ENCODE results near the gene KIR3DL2.
"Not testable (repeated sequence)": the region's sequence is repeated elsewhere in the genome, so short reads cannot be mapped to it uniquely, and the experiment has no call there.

The KIR3DL2 gene

DNA sequence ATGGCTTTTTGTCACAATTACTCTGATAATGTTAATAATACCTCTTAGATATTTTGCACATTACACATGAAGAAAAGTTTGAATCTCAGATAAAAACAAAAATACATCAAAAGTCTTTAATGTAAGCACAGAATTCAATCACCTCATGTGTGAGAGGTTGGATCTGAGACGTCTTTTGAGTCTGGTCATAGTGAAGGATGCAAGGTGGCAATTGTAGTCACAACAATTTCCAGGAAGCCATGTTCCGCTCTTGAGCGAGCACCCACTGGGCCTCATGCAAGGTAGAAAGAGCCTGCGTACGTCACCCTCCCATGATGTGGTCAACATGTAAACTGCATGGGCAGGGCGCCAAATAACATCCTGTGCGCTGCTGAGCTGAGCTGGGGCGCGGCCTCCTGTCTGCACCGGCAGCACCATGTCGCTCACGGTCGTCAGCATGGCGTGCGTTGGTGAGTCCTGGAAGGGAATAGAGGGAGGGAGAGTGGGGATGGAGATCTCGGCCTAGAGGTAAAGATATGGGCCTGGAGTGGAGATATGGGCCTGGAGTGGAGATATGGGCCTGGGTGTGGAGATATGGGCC lies at the start of gene KIR3DL2:
KIR3DL2 (plus strand) TSS at position 383 of the 580 bp plus-strand sequence; CDS start at position 416, 33 bp downstream.
- not testable (repeated sequence) for H3K4me3 ChIP-seq (ENCODE audit: low read depth in 1 of 2, low read length in 2 of 2); H3K9me3 ChIP-seq (ENCODE audit: control insufficient read depth in 1 of 2, low read length in 2 of 2); H3K4me1 ChIP-seq (ENCODE audit: control insufficient read depth in 1 of 2, insufficient read depth in 2 of 2, low read length in 2 of 2); H3K27ac ChIP-seq (ENCODE audit: low read depth, low read length); H3K9ac ChIP-seq (ENCODE audit: low read depth in 1 of 2, low read length in 2 of 2); H3K36me3 ChIP-seq (ENCODE audit: control insufficient read depth in 1 of 2, insufficient read depth in 2 of 2, low read length in 2 of 2); H3K27me3 ChIP-seq (ENCODE audit: control insufficient read depth in 1 of 2, insufficient read depth in 2 of 2, low read length in 2 of 2)

DNA sequence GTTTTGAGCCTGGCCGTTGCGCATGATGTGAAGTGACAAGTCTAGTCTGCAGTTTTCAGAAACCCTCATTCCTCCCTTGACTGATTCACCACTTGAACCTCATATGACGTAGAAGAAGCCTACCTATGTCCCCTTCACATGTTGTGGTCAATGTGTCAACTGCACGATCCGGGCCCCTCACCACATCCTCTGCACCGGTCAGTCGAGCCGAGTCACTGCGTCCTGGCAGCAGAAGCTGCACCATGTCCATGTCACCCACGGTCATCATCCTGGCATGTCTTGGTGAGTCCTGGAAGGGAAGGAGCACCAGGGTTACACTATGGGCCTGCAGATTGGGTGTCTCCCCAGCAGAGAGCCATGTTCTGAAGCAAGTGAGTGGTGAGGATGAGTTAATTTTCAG lies 46.8 kb upstream of the KIR3DL2 start, which contains the start of gene KIR2DL4:
KIR2DL4 (plus strand) TSS at position 201 of the 400 bp plus-strand sequence; CDS start at position 243, 42 bp downstream.
- Histone ChIP-seq H3K9me3 (ENCODE audit: control insufficient read depth in 1 of 2, low read length in 2 of 2) (no peaks in the 10 kb centered on the region), H3K4me1 (ENCODE audit: control insufficient read depth in 1 of 2, insufficient read depth in 2 of 2, low read length in 2 of 2) (no peaks in the 10 kb centered on the region), H3K27me3 (ENCODE audit: control insufficient read depth in 1 of 2, insufficient read depth in 2 of 2, low read length in 2 of 2) (peaks cover 0 to 11% of the 10 kb centered on the region in 2 donors), H3K36me3 (ENCODE audit: control insufficient read depth in 1 of 2, insufficient read depth in 2 of 2, low read length in 2 of 2) (no peaks in the 10 kb centered on the region), H3K27ac (ENCODE audit: low read depth, low read length) (no peak within 1 kb of the TSS), H3K4me3 (ENCODE audit: low read depth in 1 of 2, low read length in 2 of 2) (no peak within 1 kb of the TSS), H3K9ac (ENCODE audit: low read depth in 1 of 2, low read length in 2 of 2) (no peak within 1 kb of the TSS)

DNA sequence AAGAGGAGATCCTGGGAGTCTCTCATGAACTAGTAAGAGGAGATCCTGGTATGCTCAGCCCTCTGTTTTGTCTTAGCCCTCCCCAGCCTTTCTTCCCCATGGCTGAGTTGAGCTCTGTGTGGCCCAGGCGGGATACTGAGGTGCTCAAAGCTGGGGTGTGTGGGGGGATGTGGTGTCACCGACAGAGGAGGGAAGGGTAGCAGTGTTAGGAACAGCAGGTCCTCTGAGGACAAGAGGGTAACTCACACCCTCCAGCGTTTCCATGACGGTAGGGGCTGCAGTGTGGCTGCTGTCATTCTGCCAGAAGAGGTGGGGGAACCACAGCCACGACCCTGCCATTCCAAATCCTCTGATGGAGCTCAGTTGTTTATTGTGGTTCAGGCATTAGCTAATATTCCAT lies 46.1 kb upstream of the KIR3DL2 start:
- Histone ChIP-seq H3K9me3 (ENCODE audit: control insufficient read depth in 1 of 2, low read length in 2 of 2) (no peaks in the 10 kb centered on the region), H3K27ac (ENCODE audit: low read depth, low read length) (no peak overlapping the region), H3K4me3 (ENCODE audit: low read depth in 1 of 2, low read length in 2 of 2) (no peak overlapping the region), H3K27me3 (ENCODE audit: control insufficient read depth in 1 of 2, insufficient read depth in 2 of 2, low read length in 2 of 2) (peaks cover 0 to 11% of the 10 kb centered on the region in 2 donors), H3K4me1 (ENCODE audit: control insufficient read depth in 1 of 2, insufficient read depth in 2 of 2, low read length in 2 of 2) (no peaks in the 10 kb centered on the region), H3K9ac (ENCODE audit: low read depth in 1 of 2, low read length in 2 of 2) (no peak overlapping the region), H3K36me3 (ENCODE audit: control insufficient read depth in 1 of 2, insufficient read depth in 2 of 2, low read length in 2 of 2) (no peaks in the 10 kb centered on the region)

DNA sequence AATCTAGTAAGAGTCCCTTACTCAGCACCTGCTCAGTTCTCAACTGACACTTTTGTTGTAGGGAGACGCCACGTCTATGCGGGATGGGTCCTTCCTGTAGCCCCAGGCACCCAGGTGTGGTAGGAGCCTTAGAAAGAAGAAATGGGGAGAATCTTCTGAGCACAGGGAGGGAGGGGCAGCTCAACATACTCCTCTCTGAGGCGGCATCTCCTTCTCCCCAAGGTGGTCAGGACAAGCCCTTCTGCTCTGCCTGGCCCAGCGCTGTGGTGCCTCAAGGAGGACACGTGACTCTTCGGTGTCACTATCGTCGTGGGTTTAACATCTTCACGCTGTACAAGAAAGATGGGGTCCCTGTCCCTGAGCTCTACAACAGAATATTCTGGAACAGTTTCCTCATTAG lies 45.7 kb upstream of the KIR3DL2 start:
- Histone ChIP-seq H3K4me3 (ENCODE audit: low read depth in 1 of 2, low read length in 2 of 2) (no peak overlapping the region), H3K9me3 (ENCODE audit: control insufficient read depth in 1 of 2, low read length in 2 of 2) (no peaks in the 10 kb centered on the region), H3K36me3 (ENCODE audit: control insufficient read depth in 1 of 2, insufficient read depth in 2 of 2, low read length in 2 of 2) (no peaks in the 10 kb centered on the region), H3K4me1 (ENCODE audit: control insufficient read depth in 1 of 2, insufficient read depth in 2 of 2, low read length in 2 of 2) (no peaks in the 10 kb centered on the region), H3K9ac (ENCODE audit: low read depth in 1 of 2, low read length in 2 of 2) (no peak overlapping the region), H3K27ac (ENCODE audit: low read depth, low read length) (no peak overlapping the region), H3K27me3 (ENCODE audit: control insufficient read depth in 1 of 2, insufficient read depth in 2 of 2, low read length in 2 of 2) (peaks cover 0 to 11% of the 10 kb centered on the region in 2 donors)

DNA sequence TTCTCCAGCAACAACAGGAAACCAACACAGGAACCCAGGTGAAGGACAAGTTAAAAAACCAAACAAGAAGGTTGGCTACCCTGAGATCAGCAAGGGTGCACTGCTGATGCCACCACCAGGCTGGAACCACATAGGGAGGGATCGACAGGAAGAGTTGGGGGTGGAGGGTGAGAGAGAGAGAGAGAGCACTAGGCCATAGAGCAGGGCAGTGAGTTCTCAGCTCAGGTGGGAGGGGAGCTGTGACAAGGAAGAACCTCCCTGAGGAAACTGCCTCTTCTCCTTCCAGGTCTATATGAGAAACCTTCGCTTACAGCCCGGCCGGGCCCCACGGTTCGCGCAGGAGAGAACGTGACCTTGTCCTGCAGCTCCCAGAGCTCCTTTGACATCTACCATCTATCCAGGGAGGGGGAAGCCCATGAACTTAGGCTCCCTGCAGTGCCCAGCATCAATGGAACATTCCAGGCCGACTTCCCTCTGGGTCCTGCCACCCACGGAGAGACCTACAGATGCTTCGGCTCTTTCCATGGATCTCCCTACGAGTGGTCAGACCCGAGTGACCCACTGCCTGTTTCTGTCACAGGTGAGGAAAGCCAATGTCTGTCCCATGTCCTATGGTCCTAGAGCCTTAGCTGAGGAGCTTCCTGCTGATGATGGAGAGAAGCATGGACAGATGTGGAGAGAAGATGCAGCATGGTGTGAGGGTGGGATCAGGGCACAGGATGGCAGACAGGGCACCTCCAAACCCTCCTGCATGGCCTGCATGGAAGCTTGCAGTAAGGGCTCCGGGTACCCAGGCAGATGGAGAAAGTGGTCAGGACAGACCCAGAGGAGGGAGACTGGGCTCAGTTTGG lies 44.4 kb upstream of the KIR3DL2 start:
- no peaks in the 10 kb centered on the region for H3K4me1 ChIP-seq (ENCODE audit: control insufficient read depth in 1 of 2, insufficient read depth in 2 of 2, low read length in 2 of 2)

DNA sequence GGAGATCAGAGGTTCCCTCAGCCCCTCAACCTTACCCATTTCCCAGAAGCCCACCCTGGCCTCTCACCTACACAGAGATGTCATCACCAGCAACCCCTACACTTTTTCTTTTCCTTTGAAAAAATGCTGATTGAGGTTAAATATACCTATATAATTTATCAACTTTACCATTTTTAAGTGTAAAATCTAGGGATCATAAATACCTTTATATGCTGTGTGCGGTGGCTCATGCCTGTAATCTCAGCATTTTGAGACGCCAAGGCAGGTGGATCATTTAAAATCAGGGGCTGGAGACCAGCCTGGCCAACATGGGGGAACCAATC lies 43.8 kb upstream of the KIR3DL2 start:
- Histone ChIP-seq H3K9me3 (ENCODE audit: control insufficient read depth in 1 of 2, low read length in 2 of 2) (no peaks in the 10 kb centered on the region), H3K36me3 (ENCODE audit: control insufficient read depth in 1 of 2, insufficient read depth in 2 of 2, low read length in 2 of 2) (no peaks in the 10 kb centered on the region), H3K4me1 (ENCODE audit: control insufficient read depth in 1 of 2, insufficient read depth in 2 of 2, low read length in 2 of 2) (no peaks in the 10 kb centered on the region), H3K27ac (ENCODE audit: low read depth, low read length) (no peak overlapping the region), H3K9ac (ENCODE audit: low read depth in 1 of 2, low read length in 2 of 2) (no peak overlapping the region), H3K4me3 (ENCODE audit: low read depth in 1 of 2, low read length in 2 of 2) (no peak overlapping the region), H3K27me3 (ENCODE audit: control insufficient read depth in 1 of 2, insufficient read depth in 2 of 2, low read length in 2 of 2) (peaks cover 0 to 11% of the 10 kb centered on the region in 2 donors)

More for the DNA sequence above, 44.4 kb upstream of the KIR3DL2 start:
- H3K27me3 ChIP-seq (ENCODE audit: control insufficient read depth in 1 of 2, insufficient read depth in 2 of 2, low read length in 2 of 2) = peaks cover 0 to 11% of the 10 kb centered on the region in 2 donors
- no peak overlapping the region for H3K4me3 ChIP-seq (ENCODE audit: low read depth in 1 of 2, low read length in 2 of 2)
- H3K27ac ChIP-seq (ENCODE audit: low read depth, low read length) = no peak overlapping the region
- no peaks in the 10 kb centered on the region for H3K36me3 ChIP-seq (ENCODE audit: control insufficient read depth in 1 of 2, insufficient read depth in 2 of 2, low read length in 2 of 2)
- H3K9ac ChIP-seq (ENCODE audit: low read depth in 1 of 2, low read length in 2 of 2) = no peak overlapping the region
- no peaks in the 10 kb centered on the region for H3K9me3 ChIP-seq (ENCODE audit: control insufficient read depth in 1 of 2, low read length in 2 of 2)

DNA sequence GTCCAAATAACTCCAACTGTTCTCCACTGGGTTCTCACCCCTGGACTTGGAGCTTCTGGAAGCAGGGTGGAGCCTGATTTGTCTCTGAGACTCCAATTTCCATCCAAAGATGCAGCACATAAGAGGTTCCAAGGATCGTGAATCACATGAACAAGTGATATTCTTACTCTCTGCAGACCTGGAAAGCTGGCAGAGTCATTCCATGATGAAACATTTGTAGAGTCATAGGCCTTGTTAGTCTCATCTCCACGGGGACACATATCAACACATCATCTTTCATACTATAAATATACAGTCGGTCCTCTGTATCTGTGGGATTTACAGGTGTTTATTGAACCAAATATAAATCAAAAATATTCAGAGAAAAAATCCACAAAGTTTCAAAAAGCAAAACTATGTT lies 35.7 kb upstream of the KIR3DL2 start:
- H3K4me3 ChIP-seq (ENCODE audit: low read depth in 1 of 2, low read length in 2 of 2); H3K9me3 ChIP-seq (ENCODE audit: control insufficient read depth in 1 of 2, low read length in 2 of 2); H3K4me1 ChIP-seq (ENCODE audit: control insufficient read depth in 1 of 2, insufficient read depth in 2 of 2, low read length in 2 of 2); H3K27me3 ChIP-seq (ENCODE audit: control insufficient read depth in 1 of 2, insufficient read depth in 2 of 2, low read length in 2 of 2); H3K9ac ChIP-seq (ENCODE audit: low read depth in 1 of 2, low read length in 2 of 2); H3K27ac ChIP-seq (ENCODE audit: low read depth, low read length); H3K36me3 ChIP-seq (ENCODE audit: control insufficient read depth in 1 of 2, insufficient read depth in 2 of 2, low read length in 2 of 2): not testable (repeated sequence)

DNA sequence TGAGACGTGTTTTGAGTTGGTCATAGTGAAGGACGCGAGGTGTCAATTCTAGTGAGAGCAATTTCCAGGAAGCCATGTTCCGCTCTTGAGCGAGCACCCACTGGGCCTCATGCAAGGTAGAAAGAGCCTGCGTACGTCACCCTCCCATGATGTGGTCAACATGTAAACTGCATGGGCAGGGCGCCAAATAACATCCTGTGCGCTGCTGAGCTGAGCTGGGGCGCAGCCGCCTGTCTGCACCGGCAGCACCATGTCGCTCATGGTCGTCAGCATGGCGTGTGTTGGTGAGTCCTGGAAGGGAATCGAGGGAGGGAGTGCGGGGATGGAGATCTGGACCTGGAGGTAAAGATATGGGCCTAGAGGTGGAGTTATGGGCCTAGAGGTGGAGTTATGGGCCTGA lies 34.0 kb upstream of the KIR3DL2 start, which contains the start of gene KIR3DL1:
KIR3DL1 (plus strand) TSS at position 218 of the 400 bp plus-strand sequence.
- not testable (repeated sequence) for H3K9me3 ChIP-seq (ENCODE audit: control insufficient read depth in 1 of 2, low read length in 2 of 2); H3K4me3 ChIP-seq (ENCODE audit: low read depth in 1 of 2, low read length in 2 of 2); H3K4me1 ChIP-seq (ENCODE audit: control insufficient read depth in 1 of 2, insufficient read depth in 2 of 2, low read length in 2 of 2); H3K27ac ChIP-seq (ENCODE audit: low read depth, low read length); H3K36me3 ChIP-seq (ENCODE audit: control insufficient read depth in 1 of 2, insufficient read depth in 2 of 2, low read length in 2 of 2); H3K27me3 ChIP-seq (ENCODE audit: control insufficient read depth in 1 of 2, insufficient read depth in 2 of 2, low read length in 2 of 2); H3K9ac ChIP-seq (ENCODE audit: low read depth in 1 of 2, low read length in 2 of 2)

DNA sequence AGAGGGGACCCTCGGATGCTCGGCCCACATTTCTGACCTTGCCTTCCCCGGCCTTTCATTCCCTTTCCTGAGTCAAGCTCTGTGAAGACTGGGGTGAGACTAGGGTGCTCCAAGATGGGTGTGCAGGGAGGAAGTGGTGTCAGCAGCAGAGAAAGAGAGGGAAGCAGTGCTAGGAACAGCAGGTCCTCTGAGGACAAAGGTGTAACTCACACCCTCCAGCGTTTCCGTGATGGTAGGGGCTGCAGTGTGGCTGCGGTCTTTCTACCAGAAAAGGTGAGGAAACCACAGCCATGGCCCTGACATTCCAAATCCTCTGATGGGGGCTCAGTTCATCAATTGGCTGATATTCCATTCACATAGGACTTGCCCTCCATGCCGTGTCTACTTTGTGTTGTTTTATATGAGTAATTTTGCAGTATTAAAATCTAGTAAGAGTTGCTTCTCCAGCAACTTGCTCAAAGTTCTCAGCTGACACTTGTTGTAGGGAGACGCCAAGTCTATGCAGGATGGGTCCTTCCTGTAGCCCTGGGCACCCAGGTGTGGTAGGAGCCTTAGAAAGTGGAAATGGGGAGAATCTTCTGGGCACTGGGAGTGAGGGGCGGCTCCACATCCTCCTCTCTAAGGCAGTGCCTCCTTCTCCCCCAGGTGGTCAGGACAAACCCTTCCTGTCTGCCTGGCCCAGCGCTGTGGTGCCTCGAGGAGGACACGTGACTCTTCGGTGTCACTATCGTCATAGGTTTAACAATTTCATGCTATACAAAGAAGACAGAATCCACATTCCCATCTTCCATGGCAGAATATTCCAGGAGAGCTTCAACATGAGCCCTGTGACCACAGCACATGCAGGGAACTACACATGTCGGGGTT lies 32.3 kb upstream of the KIR3DL2 start:
- H3K36me3 ChIP-seq (ENCODE audit: control insufficient read depth in 1 of 2, insufficient read depth in 2 of 2, low read length in 2 of 2) = no peaks in the 10 kb centered on the region
- no peak overlapping the region for H3K4me3 ChIP-seq (ENCODE audit: low read depth in 1 of 2, low read length in 2 of 2)
- H3K27ac ChIP-seq (ENCODE audit: low read depth, low read length) = no peak overlapping the region
- H3K27me3 ChIP-seq (ENCODE audit: control insufficient read depth in 1 of 2, insufficient read depth in 2 of 2, low read length in 2 of 2) = no peaks in the 10 kb centered on the region
- no peaks in the 10 kb centered on the region for H3K9me3 ChIP-seq (ENCODE audit: control insufficient read depth in 1 of 2, low read length in 2 of 2)
- H3K9ac ChIP-seq (ENCODE audit: low read depth in 1 of 2, low read length in 2 of 2) = no peak overlapping the region
- no peaks in the 10 kb centered on the region for H3K4me1 ChIP-seq (ENCODE audit: control insufficient read depth in 1 of 2, insufficient read depth in 2 of 2, low read length in 2 of 2)

DNA sequence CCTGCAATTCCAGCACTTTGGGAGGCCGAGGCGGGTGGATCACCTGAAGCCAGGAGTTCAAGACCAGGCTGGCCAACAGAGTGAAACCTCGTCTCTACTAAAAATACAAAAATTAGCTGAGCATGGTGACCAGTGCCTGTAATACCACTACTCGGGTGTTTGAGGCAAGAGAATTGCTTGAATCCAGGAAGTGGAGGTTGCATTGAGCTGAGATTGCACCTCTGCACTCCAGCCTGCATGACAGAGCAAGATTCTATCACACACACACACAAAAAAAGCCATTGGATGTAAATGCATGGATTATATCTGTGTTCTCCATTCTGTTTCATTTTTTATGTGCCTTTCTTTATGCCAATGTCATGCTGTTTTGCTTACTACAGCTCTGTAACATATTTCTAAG lies 25.8 kb upstream of the KIR3DL2 start:
- H3K4me1 ChIP-seq (ENCODE audit: control insufficient read depth in 1 of 2, insufficient read depth in 2 of 2, low read length in 2 of 2); H3K36me3 ChIP-seq (ENCODE audit: control insufficient read depth in 1 of 2, insufficient read depth in 2 of 2, low read length in 2 of 2); H3K9me3 ChIP-seq (ENCODE audit: control insufficient read depth in 1 of 2, low read length in 2 of 2); H3K9ac ChIP-seq (ENCODE audit: low read depth in 1 of 2, low read length in 2 of 2); H3K27ac ChIP-seq (ENCODE audit: low read depth, low read length); H3K4me3 ChIP-seq (ENCODE audit: low read depth in 1 of 2, low read length in 2 of 2); H3K27me3 ChIP-seq (ENCODE audit: control insufficient read depth in 1 of 2, insufficient read depth in 2 of 2, low read length in 2 of 2): not testable (repeated sequence)
